H1 (cell line): ENCODE results near the gene CUL4A. TPM values are rescaled to one million over a fixed set of nuclear protein-coding genes. Genes with fewer than 3 reads are reported as not detected.

Source experiments
- CTCF ChIA-PET: fragments of 300-600 bp; sonication (Branson Sonifier 250); formaldehyde crosslinking; loops from one replicate; lab custom pipeline; 2021; ENCODE audit not compliant: partially characterized antibody; lab: Charles Lee
- POLR2A ChIA-PET: fragments of 300-600 bp; sonication (Branson Sonifier 250); formaldehyde crosslinking; loops from one replicate; lab custom pipeline; 2021; ENCODE audit warnings: inconsistent platforms; ENCODE audit not compliant: partially characterized antibody; lab: Charles Lee
- DNase-seq, 2 experiments: peaks; one replicate each; pipeline versions ENCODE4 v3.0.0 to v3.0.0-alpha.2; 2010 to 2022; ENCODE audit warnings: low spot score in 2 of 2, low read depth in 1 of 2, mixed read lengths in 1 of 2
- FAIRE-seq: peaks from 2 replicates; lab custom pipeline; 2011; peaks lifted over from hg19 to GRCh38; lab: Jason Lieb, UNC
- H2AFZ ChIP-seq: 2 replicates; pipeline ENCODE4 v1.8.1; 2012; ENCODE audit warnings: low read length, inconsistent platforms
- H2AK5ac ChIP-seq: 2 replicates; pipeline ENCODE4 v1.6.1; 2013; ENCODE audit warnings: low read depth, low read length
- H2BK120ac ChIP-seq: replicated peaks from 2 replicates; pipeline ENCODE3; 2013; ENCODE audit warnings: low read depth, low read length, inconsistent platforms
- H2BK12ac ChIP-seq: 2 replicates; pipeline ENCODE4 v1.6.1; 2013; ENCODE audit warnings: low read depth, low read length
- H2BK15ac ChIP-seq: 2 replicates; pipeline ENCODE4 v1.6.1; 2013; ENCODE audit warnings: low read length
- H2BK20ac ChIP-seq: 2 replicates; pipeline ENCODE4 v1.6.1; 2013; ENCODE audit warnings: low read length
- H2BK5ac ChIP-seq: 2 replicates; pipeline ENCODE4 v1.6.1; 2013; ENCODE audit warnings: low read depth, low read length
- H3K14ac ChIP-seq: 2 replicates; pipeline ENCODE4 v1.6.1; 2013; ENCODE audit warnings: inconsistent platforms; ENCODE audit not compliant: insufficient read length
- H3K18ac ChIP-seq: 2 replicates; pipeline ENCODE4 v1.6.1; 2013; ENCODE audit warnings: low read length; ENCODE audit errors: extremely low read depth
- H3K23ac ChIP-seq: 2 replicates; pipeline ENCODE4 v1.6.1; 2013; ENCODE audit warnings: inconsistent platforms; ENCODE audit not compliant: insufficient read length
- H3K23me2 ChIP-seq: 2 replicates; pipeline ENCODE4 v1.6.1; 2013; ENCODE audit warnings: low read depth, low read length
- H3K27ac ChIP-seq: 2 replicates; pipeline ENCODE4 v1.6.1; 2011; ENCODE audit warnings: low read depth, low read length, inconsistent platforms
- H3K27me3 ChIP-seq, 4 experiments: replicated peaks in 1 of 4; 1 replicate in 1 of 4; 2 replicates in 3 of 4; pipeline versions ENCODE4 v1.6.1 to v1.8.1; 2011 to 2013; ENCODE audit warnings: low read length in 3 of 4, mild to moderate bottlenecking in 3 of 4, inconsistent platforms in 2 of 4, mixed read lengths in 2 of 4, moderate library complexity in 1 of 4; ENCODE audit not compliant: control insufficient read depth in 3 of 4, insufficient read depth in 3 of 4; ENCODE audit errors: extremely low read depth in 1 of 4
- H3K36me3 ChIP-seq, 4 experiments: 2 replicates each; pipeline versions ENCODE4 v1.6.1 to v1.8.1; 2011 to 2013; ENCODE audit warnings: mild to moderate bottlenecking in 4 of 4, low read length in 3 of 4, moderate library complexity in 2 of 4, control low read depth in 1 of 4, inconsistent platforms in 1 of 4; ENCODE audit not compliant: insufficient read depth in 4 of 4, control insufficient read depth in 2 of 4
- H3K4ac ChIP-seq: replicated peaks from 2 replicates; pipeline ENCODE3; 2013; ENCODE audit warnings: low read length, low read depth, mixed read lengths, inconsistent platforms; ENCODE audit not compliant: insufficient read length
- H3K4me1 ChIP-seq, 4 experiments: replicated peaks in 1 of 4; 1 replicate in 1 of 4; 2 replicates in 3 of 4; pipeline versions ENCODE4 v1.6.1 to v1.8.1; 2011 to 2013; ENCODE audit warnings: low read length in 3 of 4, inconsistent platforms in 2 of 4, mixed read lengths in 1 of 4; ENCODE audit not compliant: insufficient read depth in 4 of 4, control insufficient read depth in 3 of 4
- H3K4me2 ChIP-seq, 2 experiments: 2 replicates each; pipeline versions ENCODE4 v1.6.1 to v1.8.1; 2011 to 2013; ENCODE audit warnings: low read depth in 2 of 2, low read length in 2 of 2, control low read depth in 1 of 2, inconsistent platforms in 1 of 2, mild to moderate bottlenecking in 1 of 2; ENCODE audit not compliant: insufficient read depth in 1 of 2
- H3K4me3 ChIP-seq, 4 experiments: fragments of 200-600, 300-600 bp in 1 of 4; sonication (generic), shearing (Covaris generic), sonication (Bioruptor Twin) in 1 of 4; 2 replicates each; pipeline versions ENCODE4 v1.5.1 to v1.8.1; 2011 to 2016; ENCODE audit warnings: low read length in 4 of 4, low read depth in 3 of 4, control low read depth in 2 of 4, inconsistent platforms in 2 of 4, mild to moderate bottlenecking in 2 of 4, mixed read lengths in 1 of 4, moderate library complexity in 1 of 4; ENCODE audit not compliant: insufficient read depth in 2 of 4; ENCODE audit errors: extremely low read depth in 1 of 4
- H3K56ac ChIP-seq: replicated peaks from 2 replicates; pipeline ENCODE3; 2013; ENCODE audit warnings: low read depth, mild to moderate bottlenecking, mixed read lengths, low read length, inconsistent platforms; ENCODE audit not compliant: insufficient read length
- H3K79me1 ChIP-seq: 2 replicates; pipeline ENCODE4 v1.6.1; 2013; ENCODE audit warnings: low read depth, low read length, control low read depth
- H3K79me2 ChIP-seq, 2 experiments: 2 replicates each; pipeline versions ENCODE4 v1.6.1 to v1.8.1; 2012 to 2013; ENCODE audit warnings: low read length in 2 of 2, mild to moderate bottlenecking in 2 of 2, inconsistent platforms in 1 of 2; ENCODE audit not compliant: insufficient read depth in 2 of 2, control insufficient read depth in 1 of 2
- H3K9ac ChIP-seq, 4 experiments: replicated peaks in 1 of 4; 1 replicate in 1 of 4; 2 replicates in 3 of 4; pipeline versions ENCODE4 v1.6.1 to v1.8.1; 2011 to 2013; ENCODE audit warnings: low read depth in 3 of 4, low read length in 3 of 4, control low read depth in 2 of 4, mild to moderate bottlenecking in 2 of 4, moderate library complexity in 2 of 4, inconsistent platforms in 1 of 4; ENCODE audit errors: extremely low read depth in 1 of 4
- H3K9me3 ChIP-seq, 2 experiments: 2 replicates each; pipeline versions ENCODE4 v1.6.1 to v1.8.1; 2012 to 2013; ENCODE audit warnings: mild to moderate bottlenecking in 2 of 2, moderate library complexity in 2 of 2, control low read depth in 1 of 2, inconsistent platforms in 1 of 2, low read depth in 1 of 2, low read length in 1 of 2, mixed read lengths in 1 of 2; ENCODE audit not compliant: insufficient read depth in 2 of 2
- H4K20me1 ChIP-seq, 2 experiments: replicated peaks in 1 of 2; 2 replicates each; pipeline versions ENCODE3 to v1.8.1; 2011 to 2013; ENCODE audit warnings: inconsistent platforms in 2 of 2, low read length in 2 of 2, mild to moderate bottlenecking in 1 of 2; ENCODE audit not compliant: insufficient read depth in 2 of 2, control insufficient read depth in 1 of 2
- H4K5ac ChIP-seq: 2 replicates; pipeline ENCODE4 v1.6.1; 2013; ENCODE audit warnings: low read length, low read depth, mixed read lengths, inconsistent platforms; ENCODE audit not compliant: insufficient read length
- H4K8ac ChIP-seq: 2 replicates; pipeline ENCODE4 v1.8.0; 2013; ENCODE audit warnings: mild to moderate bottlenecking, moderate library complexity, low read length, inconsistent platforms; ENCODE audit not compliant: insufficient read depth; ENCODE audit errors: extremely low read depth
- H4K91ac ChIP-seq: replicated peaks from 2 replicates; pipeline ENCODE3; 2013; ENCODE audit warnings: low read length, mixed read lengths, inconsistent platforms; ENCODE audit not compliant: insufficient read length
- ASH2L ChIP-seq: fragments of 200-600, 300-600 bp; sonication (generic); IDR thresholded peaks from one replicate; pipeline ENCODE4 v1.7.1; 2017; ENCODE audit warnings: low read length
- HDAC6 ChIP-seq: IDR thresholded peaks from one replicate; pipeline ENCODE4 v1.7.1; 2012; ENCODE audit warnings: low read depth, mild to moderate bottlenecking, inconsistent platforms, low read length, moderate library complexity
- NANOG ChIP-seq: IDR thresholded peaks from 2 replicates; pipeline ENCODE4 v1.6.1; 2011; ENCODE audit warnings: low read length, low read depth, mild to moderate bottlenecking, inconsistent platforms; ENCODE audit not compliant: insufficient read depth, poor library complexity, severe bottlenecking
- NRF1 ChIP-seq: IDR thresholded peaks from 2 replicates; pipeline ENCODE4 v1.6.1; 2011; ENCODE audit warnings: mild to moderate bottlenecking, low read depth, low read length, improper control_type of control experiment
- POLR2AphosphoS5 ChIP-seq: IDR thresholded peaks from 2 replicates; pipeline ENCODE4 v1.6.1; 2011; ENCODE audit warnings: low read depth, low read length
- SIN3A ChIP-seq, 2 experiments: IDR thresholded peaks in 1 of 2; conservative IDR thresholded peaks in 1 of 2; 2 replicates each; pipeline ENCODE4 v1.6.1; 2011 to 2012; ENCODE audit warnings: low read length in 2 of 2, improper control_type of control experiment in 1 of 2, low read depth in 1 of 2, mild to moderate bottlenecking in 1 of 2
- SIX5 ChIP-seq: IDR thresholded peaks from 2 replicates; pipeline ENCODE4 v1.6.1; 2011; ENCODE audit warnings: mild to moderate bottlenecking, low read depth, low read length
- SP2 ChIP-seq: IDR thresholded peaks from 2 replicates; pipeline ENCODE4 v1.6.1; 2012; ENCODE audit warnings: mild to moderate bottlenecking, low read length, inconsistent platforms
- SRF ChIP-seq: IDR thresholded peaks from 2 replicates; pipeline ENCODE4 v1.6.1; 2011; ENCODE audit warnings: mild to moderate bottlenecking, low read depth, low read length, moderate library complexity
- TBP ChIP-seq: IDR thresholded peaks from 2 replicates; pipeline ENCODE4 v1.6.1; 2011; ENCODE audit warnings: low read depth, low read length, improper control_type of control experiment
- TEAD4 ChIP-seq: IDR thresholded peaks from 2 replicates; pipeline ENCODE4 v1.6.1; 2012; ENCODE audit warnings: low read depth, low read length, inconsistent platforms, mixed read lengths
- ZNF274 ChIP-seq: IDR thresholded peaks from 2 replicates; pipeline ENCODE4 v1.7.0; 2012; ENCODE audit warnings: low read length, borderline replicate concordance; ENCODE audit errors: extremely low read depth
- WGBS, 2 experiments: shearing (Covaris generic) in 1 of 2; methylation state at CpG; one replicate each; pipeline versions ENCODE4 v1.1.6 to v1.1.7; 2013 to 2015; ENCODE audit warnings: low lambda C conversion rate in 2 of 2, mixed read lengths in 2 of 2, inconsistent platforms in 1 of 2, low coverage in 1 of 2, missing lambda C conversion rate in 1 of 2; ENCODE audit not compliant: insufficient replicate concordance in 2 of 2, insufficient coverage in 1 of 2, insufficient read length in 1 of 2; ENCODE audit errors: extremely low coverage in 1 of 2, missing lambda C conversion rate in 1 of 2; 5-methylcytosine and 5-hydroxymethylcytosine counted together
- polyA plus RNA-seq, 7 experiments: library from polyadenylated mRNA; depleted of rRNA in 3 of 7; stranded (reverse) in 5 of 7; unstranded in 2 of 7; fragments of >200 nt in 5 of 7; fragments of 200-250 nt in 2 of 7; gene quantifications; 1 replicate in 5 of 7; 2 replicates in 1 of 7; 4 replicates in 1 of 7; pipeline versions ENCODE4 v1.2.1 to v1.2.3, GENCODE V29; 2011 to 2013; ENCODE audit warnings: missing spikeins in 2 of 7, mixed read lengths in 2 of 7
- total RNA-seq: library from RNA; stranded (reverse); fragmentation: NEBNext Ultra II Directional; extraction: Animal tissue kit (Norgen Biotek cat#: 25700); gene quantifications from 2 replicates; pipeline ENCODE4 v1.2.1, GENCODE V29; 2021

Gene CUL4A
- total and polyA plus RNA-seq, 2 of the 8 experiments (the other 6 are each of a cell fraction or from before 2014, with no cell fraction given), result 54.7 to 101 TPM

- Histone ChIP-seq H3K23me2 (no peaks in the 10 kb centered on the region), H3K4me1 (peaks cover 0 to 10% (median 2%) of the 10 kb centered on the region in 4 experiments; a peak in 5 of 7 replicates), H2BK12ac (no peak overlapping the region), H2BK120ac (no peak overlapping the region), H2AFZ (no peak overlapping the region), H3K9ac (no peak overlapping the region), H3K36me3 (peaks cover 23 to 76% (median 62%) of the 10 kb centered on the region in 4 experiments), H3K27ac (0 out of 2 replicates have a peak overlapping the region, but pooled peaks have one; percentile 12), H3K18ac (no peak overlapping the region), H3K79me1 (no peaks in the 10 kb centered on the region), H4K20me1 (peaks cover 6 to 18% of the 10 kb centered on the region in 2 experiments), H4K8ac (no peak overlapping the region; the same call in 1 of the 2 replicates), H4K91ac (no peak overlapping the region), H3K27me3 (no peaks in the 10 kb centered on the region), H2BK20ac (no peak overlapping the region), H3K4me2 (peak overlapping the region in 1 of 2 experiments; percentile 9; a peak in 2 of 4 replicates), H3K79me2 (no peaks in the 10 kb centered on the region), H3K4ac (no peak overlapping the region), H3K14ac (no peak overlapping the region), H2BK15ac (no peak overlapping the region), H3K23ac (no peak overlapping the region), H3K4me3 (no peak overlapping the region; a peak in 1 of 8 replicates), H3K56ac (no peak overlapping the region), H3K9me3 (no peaks in the 10 kb centered on the region), H2BK5ac (no peak overlapping the region), H4K5ac (no peak overlapping the region), H2AK5ac (no peak overlapping the region)
- FAIRE-seq (no peak), DNase-seq (no peak)
- WGBS, 2 experiments, result 82% methylated on average over 28 of the region's 28 CpGs; no CpG with 5 or more reads in 1 of the 2 experiments
- ChIA-PET CTCF (interaction anchor here (0.7 to 1.2 kb wide), 2 partner anchors 23 to 147 kb away, joined by 3 to 5 read pairs; no protein-coding TSS in a partner anchor), POLR2A (interaction anchor here (0.6 to 1.5 kb wide), 5 partner anchors 11 to 92 kb away, joined by 3 to 6 read pairs (median 4); no protein-coding TSS in a partner anchor)
- TF ChIP-seq SIX5 (no peak), ASH2L (no peak), HDAC6 (no peak), NANOG (no peak), TEAD4 (no peak), ZNF274 (no peak), NRF1 (no peak), SP2 (no peak), SRF (no peak), POLR2AphosphoS5 (peak; percentile 47; the same call in 1 of the 2 replicates), TBP (no peak), SIN3A (conservative IDR thresholded peaks at IDR 0.05 in 1 of 2, IDR thresholded peaks at IDR 0.05 in 1 of 2; ENCODE audit: low read depth in 1 of 2, low read length in 2 of 2) (0 out of 4 replicates have a peak, but pooled peaks of 1 of the 2 experiments have one; percentile 27)
These were observed 29.8 kb upstream of the CUL4A start for GRCh38 chr13:113179374-113180230.
